ENCODE data around the gene ABHD10. TPM values are rescaled to one million over a fixed set of nuclear protein-coding genes. Genes with fewer than 3 reads are reported as not detected.

Gene ABHD10
- total RNA-seq, 4 donors from 2014 or later: 13.2 to 21.7 (median 16.8) TPM

GRCh38 chr3:112007633-112008032 is 28.8 kb downstream of the ABHD10 start:
- TF ChIP-seq POLR2A (IDR thresholded peaks at IDR 0.05) (no peak), CTCF (IDR thresholded peaks at IDR 0.05) (no peak)
- intact Hi-C loops (cut with DNase I; ENCODE audit: low total_unique reads): no loop called here
- WGBS, 2 donors: 31 to 33% methylated on average over 1 of the region's 1 CpG
- no peak for DNase-seq (ENCODE audit: low spot score in 2 of 2)
- H3K4me3 ChIP-seq (ENCODE audit: low read depth, poor library complexity, severe bottlenecking): no peak overlapping the region

GRCh38 chr3:112009670-112010069 is 30.8 kb downstream of the ABHD10 start:
- TF ChIP-seq POLR2A (IDR thresholded peaks at IDR 0.05): no peak
- TF ChIP-seq CTCF (IDR thresholded peaks at IDR 0.05): no peak
- no peak overlapping the region for H3K4me3 ChIP-seq (ENCODE audit: low read depth, poor library complexity, severe bottlenecking)
- WGBS, 2 donors: 89 to 94% methylated on average over 2 of the region's 2 CpGs
- DNase-seq (ENCODE audit: low spot score in 2 of 2): no peak
- intact Hi-C loops (cut with DNase I; ENCODE audit: low total_unique reads): no loop called here

- 71 to 83% methylated on average over 3 of the region's 3 CpGs for WGBS, 2 donors
- intact Hi-C loops (cut with DNase I; ENCODE audit: low total_unique reads): no loop called here
Observed at GRCh38 chr3:112010636-112011035, 31.8 kb downstream of the ABHD10 start.

GRCh38 chr3:112011376-112011940 is 32.6 kb downstream of the ABHD10 start:
- intact Hi-C loops (cut with DNase I; ENCODE audit: low total_unique reads): no loop called here
- H3K4me3 ChIP-seq (ENCODE audit: low read depth, poor library complexity, severe bottlenecking): no peak overlapping the region
- TF ChIP-seq POLR2A (IDR thresholded peaks at IDR 0.05): no peak
- no peak for TF ChIP-seq CTCF (IDR thresholded peaks at IDR 0.05)
- DNase-seq (ENCODE audit: low spot score in 2 of 2): no peak
- WGBS, 2 donors: 78 to 97% methylated on average over 6 of the region's 6 CpGs

More at GRCh38 chr3:112010636-112011035, 31.8 kb downstream of the ABHD10 start:
- TF ChIP-seq CTCF (IDR thresholded peaks at IDR 0.05) (no peak), POLR2A (IDR thresholded peaks at IDR 0.05) (no peak)
- H3K4me3 ChIP-seq (ENCODE audit: low read depth, poor library complexity, severe bottlenecking): no peak overlapping the region
- DNase-seq (ENCODE audit: low spot score in 2 of 2): no peak

- H3K4me3 ChIP-seq (ENCODE audit: low read depth, poor library complexity, severe bottlenecking): no peak overlapping the region
- no peak for DNase-seq (ENCODE audit: low spot score in 2 of 2)
- intact Hi-C loops (cut with DNase I; ENCODE audit: low total_unique reads): no loop called here
- TF ChIP-seq POLR2A (IDR thresholded peaks at IDR 0.05): no peak
- no peak for TF ChIP-seq CTCF (IDR thresholded peaks at IDR 0.05)
- 61 to 65% methylated on average over 6 of the region's 6 CpGs for WGBS, 2 donors
Observed at GRCh38 chr3:112012205-112012992, 33.6 kb downstream of the ABHD10 start.

Measured in lower leg skin (tissue), 4 donors.